Measurements from ENCODE around the gene FGF4.

DNA sequence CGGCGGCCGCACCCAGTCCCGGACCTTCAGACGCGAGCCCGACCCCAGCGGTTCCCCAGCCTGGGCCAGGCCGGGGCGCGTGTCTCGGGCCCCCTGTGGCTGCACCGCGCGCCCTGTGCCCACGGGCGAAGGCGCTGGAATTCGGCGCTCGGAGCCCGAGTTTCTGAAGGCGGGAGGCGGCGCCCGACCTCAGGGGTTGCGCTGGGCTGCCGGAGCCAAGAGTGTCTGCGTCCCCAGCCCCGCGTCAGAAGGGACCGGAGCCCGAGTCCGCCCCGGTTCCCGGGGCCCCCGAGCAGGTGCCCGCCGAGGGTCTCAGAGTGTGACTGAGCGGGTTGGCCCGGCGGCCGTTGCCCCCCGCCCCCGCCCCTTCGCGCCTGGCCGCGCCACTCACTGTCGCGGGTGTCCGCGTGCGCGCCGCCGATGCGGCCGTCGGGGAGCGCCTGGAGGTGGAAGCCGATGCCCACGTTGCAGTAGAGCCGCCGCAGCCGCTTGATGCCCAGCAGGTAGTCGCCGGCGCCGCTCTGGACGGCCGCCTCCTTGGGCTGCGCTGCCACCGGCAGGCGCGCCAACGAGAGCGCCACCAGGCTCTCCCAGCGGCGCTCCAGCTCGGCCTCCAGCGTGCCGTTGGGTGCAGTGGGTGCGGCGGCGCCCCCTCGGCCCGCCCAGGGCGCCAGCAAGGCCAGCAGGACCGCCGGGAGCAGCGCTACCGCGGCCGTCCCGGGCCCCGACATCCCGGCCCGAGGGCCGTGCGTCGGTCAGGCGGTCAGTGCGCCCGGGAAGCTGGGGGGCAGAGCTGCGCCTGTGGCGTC is 583 bp downstream of the FGF4 start:
- TF ChIP-seq, protein P1, sequence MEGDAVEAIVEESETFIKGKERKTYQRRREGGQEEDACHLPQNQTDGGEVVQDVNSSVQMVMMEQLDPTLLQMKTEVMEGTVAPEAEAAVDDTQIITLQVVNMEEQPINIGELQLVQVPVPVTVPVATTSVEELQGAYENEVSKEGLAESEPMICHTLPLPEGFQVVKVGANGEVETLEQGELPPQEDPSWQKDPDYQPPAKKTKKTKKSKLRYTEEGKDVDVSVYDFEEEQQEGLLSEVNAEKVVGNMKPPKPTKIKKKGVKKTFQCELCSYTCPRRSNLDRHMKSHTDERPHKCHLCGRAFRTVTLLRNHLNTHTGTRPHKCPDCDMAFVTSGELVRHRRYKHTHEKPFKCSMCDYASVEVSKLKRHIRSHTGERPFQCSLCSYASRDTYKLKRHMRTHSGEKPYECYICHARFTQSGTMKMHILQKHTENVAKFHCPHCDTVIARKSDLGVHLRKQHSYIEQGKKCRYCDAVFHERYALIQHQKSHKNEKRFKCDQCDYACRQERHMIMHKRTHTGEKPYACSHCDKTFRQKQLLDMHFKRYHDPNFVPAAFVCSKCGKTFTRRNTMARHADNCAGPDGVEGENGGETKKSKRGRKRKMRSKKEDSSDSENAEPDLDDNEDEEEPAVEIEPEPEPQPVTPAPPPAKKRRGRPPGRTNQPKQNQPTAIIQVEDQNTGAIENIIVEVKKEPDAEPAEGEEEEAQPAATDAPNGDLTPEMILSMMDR (IDR thresholded peaks at IDR 0.05): no peak
- no peak for TF ChIP-seq POLR2A (IDR thresholded peaks at IDR 0.05)

Measured in body of pancreas (tissue), 4 donors.